CD8-positive, alpha-beta memory T cell (primary cell): ENCODE measurements around the gene FILIP1L. TPM values are rescaled to one million over a fixed set of nuclear protein-coding genes. Genes with fewer than 3 reads are reported as not detected.

ENCODE experiments used
- CTCF ChIA-PET: fragments of 350-600 bp; sonication (Branson Sonifier 250); formaldehyde crosslinking; loops from one replicate; lab custom pipeline; 2021; ENCODE audit warnings: antibody characterized with exemption; lab: Charles Lee
- POLR2A ChIA-PET: fragments of 350-600 bp; sonication (Branson Sonifier 250); formaldehyde crosslinking; loops from one replicate; lab custom pipeline; 2021; ENCODE audit warnings: antibody characterized with exemption; lab: Charles Lee
- DNase-seq, 5 donors: peaks; one replicate each; pipeline versions ENCODE4 v3.0.0 to v3.0.0-alpha.2; 2020 to 2022; ENCODE audit warnings: mixed read lengths in 1 of 5
- H3K27ac ChIP-seq: one replicate; pipeline ENCODE4 v1.7.0; 2013; ENCODE audit warnings: low read depth, mild to moderate bottlenecking, low read length, moderate library complexity
- H3K27me3 ChIP-seq: 2 replicates; pipeline ENCODE4 v1.7.0; 2013; ENCODE audit warnings: low read length, mild to moderate bottlenecking; ENCODE audit not compliant: insufficient read depth, poor library complexity, severe bottlenecking
- H3K36me3 ChIP-seq: 2 replicates; pipeline ENCODE4 v1.7.0; 2013; ENCODE audit warnings: mild to moderate bottlenecking, low read length, moderate library complexity; ENCODE audit not compliant: insufficient read depth
- H3K4me1 ChIP-seq: 2 replicates; pipeline ENCODE4 v1.7.0; 2013; ENCODE audit warnings: mild to moderate bottlenecking, low read length, moderate library complexity; ENCODE audit not compliant: insufficient read depth
- H3K4me3 ChIP-seq: 2 replicates; pipeline ENCODE4 v1.7.0; 2013; ENCODE audit warnings: mild to moderate bottlenecking, low read length
- H3K9me3 ChIP-seq: 2 replicates; pipeline ENCODE4 v1.7.0; 2013; ENCODE audit warnings: mild to moderate bottlenecking, low read length
- H3K27ac Mint-ChIP-seq, 8 donors: one replicate each; pipeline ENCODE4 v1.8.0; 2020 to 2021; ENCODE audit warnings: mixed read lengths in 8 of 8, mild to moderate bottlenecking in 6 of 8, inconsistent platforms in 3 of 8, moderate library complexity in 3 of 8
- H3K27me3 Mint-ChIP-seq, 2 donors: one replicate each; pipeline ENCODE4 v1.8.0; 2020 to 2021; ENCODE audit warnings: mixed read lengths in 2 of 2, mild to moderate bottlenecking in 1 of 2, moderate library complexity in 1 of 2
- H3K36me3 Mint-ChIP-seq, 3 donors: one replicate each; pipeline ENCODE4 v1.8.0; 2020 to 2021; ENCODE audit warnings: mixed read lengths in 3 of 3, inconsistent platforms in 1 of 3, mild to moderate bottlenecking in 1 of 3
- H3K4me1 Mint-ChIP-seq, 3 donors: one replicate each; pipeline ENCODE4 v1.8.0; 2020 to 2021; ENCODE audit warnings: mixed read lengths in 3 of 3, inconsistent platforms in 1 of 3, mild to moderate bottlenecking in 1 of 3
- H3K4me3 Mint-ChIP-seq, 7 donors: one replicate each; pipeline ENCODE4 v1.8.0; 2020 to 2021; ENCODE audit warnings: mixed read lengths in 7 of 7, mild to moderate bottlenecking in 6 of 7, moderate library complexity in 4 of 7, inconsistent platforms in 2 of 7
- H3K9me3 Mint-ChIP-seq, 5 donors: one replicate each; pipeline ENCODE4 v1.8.0; 2020 to 2022; ENCODE audit warnings: mixed read lengths in 5 of 5, mild to moderate bottlenecking in 3 of 5, moderate library complexity in 2 of 5, inconsistent platforms in 1 of 5
- polyA plus RNA-seq: library from polyadenylated mRNA; unstranded; fragments of 300-500 nt; fragmentation: Illumina TruSeq; gene quantifications from one replicate; pipeline ENCODE4 v1.2.3, GENCODE V29; 2021
- total RNA-seq, 2 experiments: library from RNA; stranded (reverse); gene quantifications; one replicate each; pipeline ENCODE4 v1.2.3, GENCODE V29; 2021

FILIP1L gene
- total RNA-seq (under 1 TPM; 0.20 to 0.27 TPM), polyA plus RNA-seq (0.12 TPM)

GRCh38 chr3:100114413-100115030, at the start of gene FILIP1L:
TSS of gene FILIP1L (minus strand) at chr3:100114501.
- Mint-ChIP-seq H3K36me3 (peaks cover 0 to 15% (median 0%) of the 10 kb centered on the region in 3 donors), H3K4me3 (no peak within 1 kb of the TSS), H3K27ac (peak within 1 kb of the TSS in 1 of 8 donors; percentile 14), H3K27me3 (no peaks in the 10 kb centered on the region), H3K9me3 (no peaks in the 10 kb centered on the region), H3K4me1 (no peaks in the 10 kb centered on the region)
- Histone ChIP-seq H3K9me3 (no peaks in the 10 kb centered on the region), H3K4me3 (no peak within 1 kb of the TSS), H3K27me3 (no peaks in the 10 kb centered on the region), H3K36me3 (no peaks in the 10 kb centered on the region), H3K27ac (no peak within 1 kb of the TSS), H3K4me1 (no peaks in the 10 kb centered on the region)
- POLR2A ChIA-PET = no interaction called here
- CTCF ChIA-PET = no interaction called here
- DNase-seq = no peak

GRCh38 chr3:100163787-100164186, 49.5 kb upstream of the FILIP1L start:
- no peak overlapping the region for H3K27ac ChIP-seq
- H3K4me3 ChIP-seq = no peak overlapping the region
- CTCF ChIA-PET = no interaction called here
- Mint-ChIP-seq H3K27ac (no peak overlapping the region), H3K9me3 (no peaks in the 10 kb centered on the region), H3K4me1 (no peaks in the 10 kb centered on the region), H3K4me3 (no peak overlapping the region), H3K36me3 (peaks cover 8 to 38% (median 22%) of the 10 kb centered on the region in 3 donors), H3K27me3 (no peaks in the 10 kb centered on the region)
- H3K4me1 ChIP-seq = no peaks in the 10 kb centered on the region
- no peaks in the 10 kb centered on the region for H3K9me3 ChIP-seq
- no peaks in the 10 kb centered on the region for H3K36me3 ChIP-seq
- DNase-seq = no peak
- no peaks in the 10 kb centered on the region for H3K27me3 ChIP-seq
- POLR2A ChIA-PET = no interaction called here

- no peak for DNase-seq
- Mint-ChIP-seq H3K4me3 (no peak overlapping the region), H3K9me3 (peaks cover 3 to 17% (median 10%) of the 10 kb centered on the region in 5 donors), H3K27ac (no peak overlapping the region), H3K4me1 (no peaks in the 10 kb centered on the region), H3K27me3 (no peaks in the 10 kb centered on the region), H3K36me3 (peaks cover 11 to 43% (median 36%) of the 10 kb centered on the region in 3 donors)
- Histone ChIP-seq H3K36me3 (no peaks in the 10 kb centered on the region), H3K27me3 (no peaks in the 10 kb centered on the region), H3K27ac (no peak overlapping the region), H3K4me1 (no peaks in the 10 kb centered on the region), H3K9me3 (peaks cover under 1% of the 10 kb centered on the region), H3K4me3 (no peak overlapping the region)
- ChIA-PET CTCF (interaction anchor here (0.8 kb wide), 1 partner anchor 301 kb away, joined by 3 read pairs; no protein-coding TSS in a partner anchor), POLR2A (no interaction called here)
Measured at GRCh38 chr3:100160521-100160920, 46.2 kb upstream of the FILIP1L start.

- Mint-ChIP-seq H3K9me3 (peaks cover 10 to 24% (median 15%) of the 10 kb centered on the region in 5 donors), H3K4me3 (no peak overlapping the region), H3K36me3 (peaks cover 17 to 50% (median 44%) of the 10 kb centered on the region in 3 donors), H3K27ac (no peak overlapping the region), H3K27me3 (no peaks in the 10 kb centered on the region), H3K4me1 (no peaks in the 10 kb centered on the region)
- Histone ChIP-seq H3K4me1 (no peaks in the 10 kb centered on the region), H3K27me3 (no peaks in the 10 kb centered on the region), H3K9me3 (peaks cover 6% of the 10 kb centered on the region), H3K36me3 (no peaks in the 10 kb centered on the region), H3K27ac (no peak overlapping the region), H3K4me3 (no peak overlapping the region)
- no peak for DNase-seq
- POLR2A ChIA-PET = no interaction called here
- CTCF ChIA-PET = interaction anchor here (0.8 kb wide), 1 partner anchor 300 kb away, joined by 3 read pairs; no protein-coding TSS in a partner anchor
Measured at GRCh38 chr3:100159331-100160153, 45.2 kb upstream of the FILIP1L start.

GRCh38 chr3:100158918-100159330, 44.6 kb upstream of the FILIP1L start:
- DNase-seq = no peak
- H3K27ac Mint-ChIP-seq = no peak overlapping the region
- H3K9me3 Mint-ChIP-seq = peaks cover 10 to 28% (median 15%) of the 10 kb centered on the region in 5 donors
- no peak overlapping the region for H3K4me3 Mint-ChIP-seq
- Histone ChIP-seq H3K27ac (no peak overlapping the region), H3K36me3 (no peaks in the 10 kb centered on the region), H3K9me3 (peaks cover 6% of the 10 kb centered on the region), H3K4me1 (no peaks in the 10 kb centered on the region), H3K4me3 (no peak overlapping the region), H3K27me3 (no peaks in the 10 kb centered on the region)
- ChIA-PET CTCF (no interaction called here), POLR2A (no interaction called here)
- no peaks in the 10 kb centered on the region for H3K27me3 Mint-ChIP-seq
- H3K36me3 Mint-ChIP-seq = peaks cover 17 to 51% (median 48%) of the 10 kb centered on the region in 3 donors
- no peaks in the 10 kb centered on the region for H3K4me1 Mint-ChIP-seq

- H3K36me3 Mint-ChIP-seq = peaks cover 22 to 55% (median 55%) of the 10 kb centered on the region in 3 donors
- no peaks in the 10 kb centered on the region for H3K4me1 Mint-ChIP-seq
- no peak overlapping the region for H3K27ac Mint-ChIP-seq
- Histone ChIP-seq H3K4me3 (no peak overlapping the region), H3K27ac (no peak overlapping the region), H3K36me3 (no peaks in the 10 kb centered on the region), H3K27me3 (no peaks in the 10 kb centered on the region), H3K4me1 (no peaks in the 10 kb centered on the region), H3K9me3 (peaks cover 6% of the 10 kb centered on the region)
- CTCF ChIA-PET = no interaction called here
- no peak for DNase-seq
- no peaks in the 10 kb centered on the region for H3K27me3 Mint-ChIP-seq
- peaks cover 10 to 28% (median 15%) of the 10 kb centered on the region in 5 donors for H3K9me3 Mint-ChIP-seq
- no peak overlapping the region for H3K4me3 Mint-ChIP-seq
- POLR2A ChIA-PET = no interaction called here
Measured at GRCh38 chr3:100157685-100158084, 43.4 kb upstream of the FILIP1L start.

- Histone ChIP-seq H3K4me3 (no peak overlapping the region), H3K27me3 (no peaks in the 10 kb centered on the region), H3K9me3 (peaks cover 6% of the 10 kb centered on the region), H3K36me3 (peaks cover 4% of the 10 kb centered on the region), H3K27ac (no peak overlapping the region), H3K4me1 (no peaks in the 10 kb centered on the region)
- H3K27me3 Mint-ChIP-seq = no peaks in the 10 kb centered on the region
- H3K4me1 Mint-ChIP-seq = no peaks in the 10 kb centered on the region
- CTCF ChIA-PET = no interaction called here
- peaks cover 37 to 62% (median 56%) of the 10 kb centered on the region in 3 donors for H3K36me3 Mint-ChIP-seq
- peaks cover 10 to 28% (median 15%) of the 10 kb centered on the region in 5 donors for H3K9me3 Mint-ChIP-seq
- POLR2A ChIA-PET = interaction anchor here (0.6 kb wide), 1 partner anchor 134 kb away, joined by 5 read pairs; no protein-coding TSS in a partner anchor
- no peak overlapping the region for H3K27ac Mint-ChIP-seq
- H3K4me3 Mint-ChIP-seq = no peak overlapping the region
- DNase-seq = no peak
Measured at GRCh38 chr3:100155590-100155989, 41.3 kb upstream of the FILIP1L start.

- ChIA-PET CTCF (no interaction called here), POLR2A (no interaction called here)
- Mint-ChIP-seq H3K9me3 (peaks cover 10 to 28% (median 15%) of the 10 kb centered on the region in 5 donors), H3K4me1 (no peaks in the 10 kb centered on the region), H3K36me3 (peaks cover 36 to 62% (median 55%) of the 10 kb centered on the region in 3 donors), H3K27ac (no peak overlapping the region), H3K4me3 (no peak overlapping the region), H3K27me3 (no peaks in the 10 kb centered on the region)
- H3K27ac ChIP-seq = no peak overlapping the region
- peaks cover 6% of the 10 kb centered on the region for H3K9me3 ChIP-seq
- no peaks in the 10 kb centered on the region for H3K4me1 ChIP-seq
- no peaks in the 10 kb centered on the region for H3K27me3 ChIP-seq
- no peak for DNase-seq
- peaks cover 4% of the 10 kb centered on the region for H3K36me3 ChIP-seq
- H3K4me3 ChIP-seq = no peak overlapping the region
Measured at GRCh38 chr3:100155128-100155527, 40.8 kb upstream of the FILIP1L start.
